OCI-LY1 (cell line): ENCODE results near the gene FHOD3.

Source experiments
- CTCF ChIP-seq: fragments of 200-600 bp; sonication (generic), shearing (Covaris generic); IDR thresholded peaks from 2 replicates; pipeline ENCODE4 v1.5.1; 2017; ENCODE audit warnings: mild to moderate bottlenecking, antibody characterized with exemption, low read length, moderate library complexity, mixed read lengths
- EZH2 ChIP-seq: fragments of 200-600 bp; sonication (generic), shearing (Covaris generic); IDR thresholded peaks from 2 replicates; pipeline ENCODE4 v1.8.0; 2017; ENCODE audit warnings: borderline replicate concordance, mixed run types, mild to moderate bottlenecking, antibody characterized with exemption, low read length, moderate library complexity, mixed read lengths

- TF ChIP-seq CTCF = no peak
- no peak for TF ChIP-seq EZH2
Observed at GRCh38 chr18:36580874-36581750, 283.6 kb downstream of the FHOD3 start.
